GM12875 (cell line): ENCODE measurements around the gene PAK6.

Experiments used
- H3K4me3 ChIP-seq: one replicate; pipeline ENCODE4 v1.5.1; 2011; ENCODE audit warnings: low read depth, low read length, control low read depth
- CTCF ChIP-seq: IDR thresholded peaks from 2 replicates; pipeline ENCODE4 v1.5.1; 2011; ENCODE audit warnings: low read depth, mild to moderate bottlenecking, control low read depth, inconsistent platforms, low read length, moderate library complexity, borderline replicate concordance; ENCODE audit not compliant: insufficient read depth

PAK6 gene

GRCh38 chr15:40246496-40247280 lies 7.8 kb downstream of the PAK6 start:
- TF ChIP-seq CTCF = no peak
- H3K4me3 ChIP-seq = no peak overlapping the region

- H3K4me3 ChIP-seq = no peak overlapping the region
- no peak for TF ChIP-seq CTCF
Measured at GRCh38 chr15:40247406-40247971, 8.6 kb downstream of the PAK6 start.

GRCh38 chr15:40248006-40248783 lies 9.3 kb downstream of the PAK6 start:
- H3K4me3 ChIP-seq = no peak overlapping the region
- no peak for TF ChIP-seq CTCF

- TF ChIP-seq CTCF = no peak
- no peak overlapping the region for H3K4me3 ChIP-seq
Measured at GRCh38 chr15:40249477-40250303, 10.8 kb downstream of the PAK6 start.

GRCh38 chr15:40250304-40250656 lies 11.4 kb downstream of the PAK6 start:
- no peak for TF ChIP-seq CTCF
- no peak overlapping the region for H3K4me3 ChIP-seq

- H3K4me3 ChIP-seq = no peak overlapping the region
- TF ChIP-seq CTCF = no peak
Measured at GRCh38 chr15:40250771-40251483, 12.1 kb downstream of the PAK6 start.
